Measurements from ENCODE around the gene LCN10. TPM values are rescaled to one million over a fixed set of nuclear protein-coding genes. Genes with fewer than 3 reads are reported as not detected.

The LCN10 gene
- total and polyA plus RNA-seq, 2 of the 13 experiments (the other 11 are each of a cell fraction or from before 2014, with no cell fraction given): 0.53 to 0.61 TPM

DNA sequence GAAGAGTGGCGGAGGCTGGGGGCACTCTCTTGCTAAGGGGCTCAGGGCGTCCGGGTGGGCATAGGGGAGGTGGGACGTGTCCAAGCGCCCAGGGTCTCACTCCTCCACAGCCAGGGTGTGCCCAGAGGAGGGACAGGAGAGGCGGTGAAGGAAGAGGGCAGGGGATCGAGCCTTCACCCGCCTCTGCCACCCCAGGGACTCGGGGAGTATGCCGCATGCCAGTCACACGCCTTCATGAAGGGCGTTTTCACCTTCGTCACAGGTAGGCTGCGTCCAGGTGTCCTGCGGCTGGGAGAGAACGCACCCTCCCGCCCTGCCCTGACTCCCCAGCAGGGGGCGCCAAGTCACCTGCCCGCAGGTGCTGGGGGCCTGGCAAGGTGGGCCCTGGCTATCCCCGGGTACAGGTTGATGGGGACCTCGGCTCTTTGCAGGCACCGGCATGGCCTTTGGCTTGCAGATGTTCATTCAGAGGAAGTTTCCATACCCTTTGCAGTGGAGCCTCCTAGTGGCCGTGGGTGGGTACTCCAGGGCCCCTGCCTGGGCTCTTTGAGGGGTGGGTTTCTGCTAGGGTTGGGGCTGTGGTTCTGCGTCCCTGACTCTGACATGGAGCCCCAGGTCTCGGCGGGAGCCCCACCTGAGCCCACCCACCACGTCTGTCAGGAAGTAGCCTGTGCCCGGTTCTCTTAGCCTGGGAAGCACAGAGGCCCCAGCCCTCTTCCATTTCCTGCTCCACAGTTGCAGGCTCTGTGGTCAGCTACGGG, 49.0 kb upstream of the LCN10 start:
- Histone ChIP-seq H3K27ac (ENCODE audit: extremely low read length, insufficient read depth, low read length) (peak overlapping the region; percentile 75), H4K20me1 (ENCODE audit: insufficient read depth, low read length) (no peaks in the 10 kb centered on the region), H3K9me3 (ENCODE audit: low read length) (no peaks in the 10 kb centered on the region), H2AFZ (ENCODE audit: low read length) (no peak overlapping the region), H3K79me2 (ENCODE audit: insufficient read depth, low read length) (peaks cover 28% of the 10 kb centered on the region), H3K36me3 (replicated peaks in 1 of 2; ENCODE audit: control insufficient read depth in 1 of 2, insufficient read depth in 2 of 2, low read length in 2 of 2) (0 out of 5 replicates have a peak, but pooled peaks cover 0 to 12% of the 10 kb centered on the region in 2 experiments), H3K4me2 (ENCODE audit: low read depth, low read length) (peak overlapping the region; percentile 96), H3K9ac (ENCODE audit: insufficient read depth, low read depth, low read length) (peak overlapping the region; percentile 91), H3K27me3 (ENCODE audit: control insufficient read depth in 1 of 2, insufficient read depth in 2 of 2, low read length in 2 of 2) (no peaks in the 10 kb centered on the region; a peak in 1 of 5 replicates), H3K4me3 (replicated peaks in 1 of 3; ENCODE audit: insufficient read depth in 1 of 3, low read depth in 2 of 3, low read length in 3 of 3) (peak overlapping the region; percentile 78 to 98 (median 82)), H3K4me1 (ENCODE audit: insufficient read depth, low read length) (peaks cover 82% of the 10 kb centered on the region)
- FAIRE-seq (no peak), ATAC-seq (peak; percentile 23), DNase-seq (ENCODE audit: low spot score) (peak; percentile 47)
- intact Hi-C loops (cut with micrococcal nuclease; ENCODE audit: unreplicated experiment): no loop called here
- WGBS (ENCODE audit: low lambda C conversion rate): 3% methylated on average over 13 of the region's 29 CpGs
- TSS peak; percentile 40 for BruUV-seq (replicated peaks)
- in situ Hi-C loops (cut with HindIII; ENCODE audit: extremely low pct_ligation_motif_present, low pct_unique_long_range_greater_than_20kb): no loop called here
- POLR2A ChIA-PET: interaction anchor here (0.7 to 2.3 kb wide), 2 partner anchors 9 to 16 kb away, joined by 3 to 12 read pairs; partner anchors contain the start of gene RABL6
- CTCF ChIA-PET (ENCODE audit: low intra/inter-chr PET ratio, low total read pairs): interaction anchor here (0.6 to 1.1 kb wide), 2 partner anchors 16 to 49 kb away, joined by 3 to 4 read pairs; partner anchors contain the start of gene RABL6
- TF ChIP-seq, protein P1, sequence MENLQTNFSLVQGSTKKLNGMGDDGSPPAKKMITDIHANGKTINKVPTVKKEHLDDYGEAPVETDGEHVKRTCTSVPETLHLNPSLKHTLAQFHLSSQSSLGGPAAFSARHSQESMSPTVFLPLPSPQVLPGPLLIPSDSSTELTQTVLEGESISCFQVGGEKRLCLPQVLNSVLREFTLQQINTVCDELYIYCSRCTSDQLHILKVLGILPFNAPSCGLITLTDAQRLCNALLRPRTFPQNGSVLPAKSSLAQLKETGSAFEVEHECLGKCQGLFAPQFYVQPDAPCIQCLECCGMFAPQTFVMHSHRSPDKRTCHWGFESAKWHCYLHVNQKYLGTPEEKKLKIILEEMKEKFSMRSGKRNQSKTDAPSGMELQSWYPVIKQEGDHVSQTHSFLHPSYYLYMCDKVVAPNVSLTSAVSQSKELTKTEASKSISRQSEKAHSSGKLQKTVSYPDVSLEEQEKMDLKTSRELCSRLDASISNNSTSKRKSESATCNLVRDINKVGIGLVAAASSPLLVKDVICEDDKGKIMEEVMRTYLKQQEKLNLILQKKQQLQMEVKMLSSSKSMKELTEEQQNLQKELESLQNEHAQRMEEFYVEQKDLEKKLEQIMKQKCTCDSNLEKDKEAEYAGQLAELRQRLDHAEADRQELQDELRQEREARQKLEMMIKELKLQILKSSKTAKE (CRISPR knock-in tag; IDR thresholded peaks at IDR 0.05; ENCODE audit: borderline replicate concordance): no peak
- TF ChIP-seq ZMYM3 (CRISPR knock-in tag; IDR thresholded peaks at IDR 0.05) (no peak), ZNF101 (CRISPR knock-in tag; IDR thresholded peaks at IDR 0.05; ENCODE audit: borderline replicate concordance, low read depth) (no peak), SPEN (CRISPR knock-in tag; IDR thresholded peaks at IDR 0.05; ENCODE audit: low read depth) (peak; percentile 49; the same call in 1 of the 2 replicates), TRIM24 (CRISPR knock-in tag; IDR thresholded peaks at IDR 0.05) (no peak), ZNF431 (CRISPR knock-in tag; IDR thresholded peaks at IDR 0.05; ENCODE audit: borderline replicate concordance, low read depth) (0 out of 2 replicates have a peak, but pooled peaks have one; percentile 33), ETV6 (CRISPR knock-in tag; conservative IDR thresholded peaks at IDR 0.05) (no peak), ZFP62 (CRISPR knock-in tag; IDR thresholded peaks at IDR 0.05) (no peak), EZH2 (conservative IDR thresholded peaks at IDR 0.05; ENCODE audit: low read depth, low read length) (no peak), SYNCRIP (IDR thresholded peaks at IDR 0.05; ENCODE audit: insufficient read depth, low read depth, low read length) (no peak), FOXP1 (IDR thresholded peaks at IDR 0.05) (no peak), FOXP1 (CRISPR knock-in tag; IDR thresholded peaks at IDR 0.05) (no peak), RFXAP (CRISPR knock-in tag; IDR thresholded peaks at IDR 0.05; ENCODE audit: borderline replicate concordance) (no peak), MAFK (conservative IDR thresholded peaks at IDR 0.05 in 1 of 2, IDR thresholded peaks at IDR 0.05 in 1 of 2; ENCODE audit: low read length in 2 of 2) (no peak)
- TF ChIP-seq, protein P2, sequence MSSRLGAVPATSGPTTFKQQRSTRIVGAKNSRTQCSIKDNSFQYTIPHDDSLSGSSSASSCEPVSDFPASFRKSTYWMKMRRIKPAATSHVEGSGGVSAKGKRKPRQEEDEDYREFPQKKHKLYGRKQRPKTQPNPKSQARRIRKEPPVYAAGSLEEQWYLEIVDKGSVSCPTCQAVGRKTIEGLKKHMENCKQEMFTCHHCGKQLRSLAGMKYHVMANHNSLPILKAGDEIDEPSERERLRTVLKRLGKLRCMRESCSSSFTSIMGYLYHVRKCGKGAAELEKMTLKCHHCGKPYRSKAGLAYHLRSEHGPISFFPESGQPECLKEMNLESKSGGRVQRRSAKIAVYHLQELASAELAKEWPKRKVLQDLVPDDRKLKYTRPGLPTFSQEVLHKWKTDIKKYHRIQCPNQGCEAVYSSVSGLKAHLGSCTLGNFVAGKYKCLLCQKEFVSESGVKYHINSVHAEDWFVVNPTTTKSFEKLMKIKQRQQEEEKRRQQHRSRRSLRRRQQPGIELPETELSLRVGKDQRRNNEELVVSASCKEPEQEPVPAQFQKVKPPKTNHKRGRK (CRISPR knock-in tag; IDR thresholded peaks at IDR 0.05): no peak
- TF ChIP-seq, protein P3, sequence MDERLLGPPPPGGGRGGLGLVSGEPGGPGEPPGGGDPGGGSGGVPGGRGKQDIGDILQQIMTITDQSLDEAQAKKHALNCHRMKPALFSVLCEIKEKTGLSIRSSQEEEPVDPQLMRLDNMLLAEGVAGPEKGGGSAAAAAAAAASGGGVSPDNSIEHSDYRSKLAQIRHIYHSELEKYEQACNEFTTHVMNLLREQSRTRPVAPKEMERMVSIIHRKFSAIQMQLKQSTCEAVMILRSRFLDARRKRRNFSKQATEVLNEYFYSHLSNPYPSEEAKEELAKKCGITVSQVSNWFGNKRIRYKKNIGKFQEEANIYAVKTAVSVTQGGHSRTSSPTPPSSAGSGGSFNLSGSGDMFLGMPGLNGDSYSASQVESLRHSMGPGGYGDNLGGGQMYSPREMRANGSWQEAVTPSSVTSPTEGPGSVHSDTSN (CRISPR knock-in tag; IDR thresholded peaks at IDR 0.05): no peak
- TF ChIP-seq, protein P4, sequence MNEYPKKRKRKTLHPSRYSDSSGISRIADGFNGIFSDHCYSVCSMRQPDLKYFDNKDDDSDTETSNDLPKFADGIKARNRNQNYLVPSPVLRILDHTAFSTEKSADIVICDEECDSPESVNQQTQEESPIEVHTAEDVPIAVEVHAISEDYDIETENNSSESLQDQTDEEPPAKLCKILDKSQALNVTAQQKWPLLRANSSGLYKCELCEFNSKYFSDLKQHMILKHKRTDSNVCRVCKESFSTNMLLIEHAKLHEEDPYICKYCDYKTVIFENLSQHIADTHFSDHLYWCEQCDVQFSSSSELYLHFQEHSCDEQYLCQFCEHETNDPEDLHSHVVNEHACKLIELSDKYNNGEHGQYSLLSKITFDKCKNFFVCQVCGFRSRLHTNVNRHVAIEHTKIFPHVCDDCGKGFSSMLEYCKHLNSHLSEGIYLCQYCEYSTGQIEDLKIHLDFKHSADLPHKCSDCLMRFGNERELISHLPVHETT (CRISPR knock-in tag; conservative IDR thresholded peaks at IDR 0.05): no peak
